Cardiac muscle cell (in vitro differentiated cells and primary cell): Measurements from ENCODE around the gene NOS3. TPM values are rescaled to one million over a fixed set of nuclear protein-coding genes. Genes with fewer than 3 reads are reported as not detected.

Experiments used
- DNase-seq, 2 donors: peaks; one replicate each; pipeline versions ENCODE4 v3.0.0 to v3.0.0-alpha.2; 2010 to 2017; ENCODE audit warnings: low read depth in 1 of 2, low spot score in 1 of 2
- H3K27ac ChIP-seq: fragments of 200-600 bp; sonication (generic); 2 replicates; pipeline ENCODE4 v1.5.1; 2016
- H3K27me3 ChIP-seq: fragments of 200-600 bp; sonication (generic); 2 replicates; pipeline ENCODE4 v1.6.0; 2016; ENCODE audit warnings: control low read depth
- H3K36me3 ChIP-seq: fragments of 200-600 bp; sonication (generic); 2 replicates; pipeline ENCODE4 v1.5.1; 2016; ENCODE audit warnings: control low read depth
- H3K4me1 ChIP-seq: fragments of 200-600 bp; sonication (generic); 2 replicates; pipeline ENCODE4 v1.8.1; 2017; ENCODE audit warnings: low read depth, mild to moderate bottlenecking, mixed run types
- H3K4me3 ChIP-seq: fragments of 200-600 bp; sonication (generic); 2 replicates; pipeline ENCODE4 v1.5.1; 2016; ENCODE audit warnings: mild to moderate bottlenecking
- H3K9me3 ChIP-seq: fragments of 200-600 bp; sonication (generic); 2 replicates; pipeline ENCODE4 v1.5.1; 2017; ENCODE audit warnings: low read depth, mild to moderate bottlenecking, control low read depth
- polyA plus RNA-seq: library from polyadenylated mRNA; unstranded; fragments of >200 nt; fragmentation: Nextera tagmentation; extraction: Ambion mirVana; gene quantifications from 2 replicates; pipeline ENCODE4 v1.2.1, GENCODE V29; 2016
- total RNA-seq: library from RNA; depleted of rRNA; stranded (reverse); fragments of >200 nt; gene quantifications from 2 replicates; pipeline ENCODE4 v1.2.3, GENCODE V29; 2016
- TF ChIP-seq, protein P1 (sequence below): IDR thresholded peaks from 2 replicates; pipeline ENCODE4 v1.5.1; 2012; ENCODE audit warnings: low read depth, mild to moderate bottlenecking, low read length

The NOS3 gene
- total and polyA plus RNA-seq, 2 experiments from 2014 or later = 13.1 to 20.3 TPM

DNA sequence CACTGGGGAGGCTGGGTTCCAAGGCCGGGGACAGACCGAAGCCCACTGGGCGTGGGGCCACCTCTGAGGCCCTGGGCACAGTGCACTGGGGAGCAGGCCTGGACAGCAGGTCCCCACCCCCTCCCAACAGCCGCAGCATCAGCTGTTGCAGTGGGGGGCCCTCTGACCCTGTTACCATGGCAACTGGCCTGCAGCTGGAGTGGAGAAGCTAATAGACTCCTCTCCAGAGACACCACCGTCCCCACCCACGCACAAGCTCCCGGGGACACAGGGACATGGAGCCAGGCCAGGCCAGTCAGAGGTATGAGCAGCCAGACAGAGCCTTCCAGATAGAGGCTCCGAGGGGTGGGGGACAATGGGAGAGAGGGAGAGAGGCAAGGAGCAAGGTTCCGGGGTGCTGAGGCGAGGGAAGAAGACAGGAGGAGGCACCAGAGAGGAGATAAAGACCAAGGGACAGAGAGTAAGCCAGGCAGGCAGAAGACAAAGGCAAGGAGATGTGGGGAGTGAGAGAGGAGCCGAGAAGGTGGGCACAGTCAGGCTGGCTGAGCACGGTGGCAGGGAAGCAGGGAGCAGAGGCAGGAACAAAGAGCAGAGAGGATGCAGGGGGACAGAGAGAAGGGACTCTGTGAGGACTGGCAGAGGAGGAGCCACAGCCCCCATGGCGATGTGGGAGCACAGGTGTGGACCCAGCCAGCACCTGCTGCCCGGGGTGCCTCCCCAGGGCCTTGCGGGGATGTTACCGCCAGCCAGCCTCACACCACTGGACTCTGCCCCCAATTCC is 19.4 kb upstream of the NOS3 start:
- H3K36me3 ChIP-seq = peaks cover 7% of the 10 kb centered on the region
- H3K27ac ChIP-seq = peak overlapping the region; percentile 80
- H3K9me3 ChIP-seq = no peaks in the 10 kb centered on the region
- no peak overlapping the region for H3K4me3 ChIP-seq
- DNase-seq = no peak
- TF ChIP-seq, protein P1, sequence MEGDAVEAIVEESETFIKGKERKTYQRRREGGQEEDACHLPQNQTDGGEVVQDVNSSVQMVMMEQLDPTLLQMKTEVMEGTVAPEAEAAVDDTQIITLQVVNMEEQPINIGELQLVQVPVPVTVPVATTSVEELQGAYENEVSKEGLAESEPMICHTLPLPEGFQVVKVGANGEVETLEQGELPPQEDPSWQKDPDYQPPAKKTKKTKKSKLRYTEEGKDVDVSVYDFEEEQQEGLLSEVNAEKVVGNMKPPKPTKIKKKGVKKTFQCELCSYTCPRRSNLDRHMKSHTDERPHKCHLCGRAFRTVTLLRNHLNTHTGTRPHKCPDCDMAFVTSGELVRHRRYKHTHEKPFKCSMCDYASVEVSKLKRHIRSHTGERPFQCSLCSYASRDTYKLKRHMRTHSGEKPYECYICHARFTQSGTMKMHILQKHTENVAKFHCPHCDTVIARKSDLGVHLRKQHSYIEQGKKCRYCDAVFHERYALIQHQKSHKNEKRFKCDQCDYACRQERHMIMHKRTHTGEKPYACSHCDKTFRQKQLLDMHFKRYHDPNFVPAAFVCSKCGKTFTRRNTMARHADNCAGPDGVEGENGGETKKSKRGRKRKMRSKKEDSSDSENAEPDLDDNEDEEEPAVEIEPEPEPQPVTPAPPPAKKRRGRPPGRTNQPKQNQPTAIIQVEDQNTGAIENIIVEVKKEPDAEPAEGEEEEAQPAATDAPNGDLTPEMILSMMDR = no peak
- peaks cover 79% of the 10 kb centered on the region for H3K4me1 ChIP-seq
- no peaks in the 10 kb centered on the region for H3K27me3 ChIP-seq

DNA sequence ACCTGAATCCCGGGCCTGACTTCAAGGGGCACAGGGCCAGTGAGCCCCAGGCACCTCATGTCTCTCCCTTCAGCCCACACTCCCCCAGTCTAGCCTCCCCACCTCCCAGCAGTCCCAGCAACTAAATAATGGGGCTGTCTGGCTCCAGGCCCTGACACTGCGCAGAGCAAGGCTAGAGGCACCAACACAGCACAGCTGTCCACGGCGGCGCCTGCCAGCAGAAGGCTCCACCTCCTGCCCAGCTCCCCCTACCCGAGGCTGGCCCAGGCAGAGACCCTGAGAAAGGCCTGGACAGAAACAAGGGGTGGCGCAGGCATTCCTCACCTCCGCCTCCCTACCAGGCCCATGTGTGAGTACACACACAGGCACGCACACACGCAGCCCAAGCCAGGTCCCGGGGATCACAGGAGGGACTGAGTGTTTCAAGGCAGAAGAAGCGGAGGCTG is 18.8 kb upstream of the NOS3 start:
- Histone ChIP-seq H3K4me1 (peaks cover 73% of the 10 kb centered on the region), H3K27ac (peak overlapping the region; percentile 80), H3K27me3 (no peaks in the 10 kb centered on the region)

DNA sequence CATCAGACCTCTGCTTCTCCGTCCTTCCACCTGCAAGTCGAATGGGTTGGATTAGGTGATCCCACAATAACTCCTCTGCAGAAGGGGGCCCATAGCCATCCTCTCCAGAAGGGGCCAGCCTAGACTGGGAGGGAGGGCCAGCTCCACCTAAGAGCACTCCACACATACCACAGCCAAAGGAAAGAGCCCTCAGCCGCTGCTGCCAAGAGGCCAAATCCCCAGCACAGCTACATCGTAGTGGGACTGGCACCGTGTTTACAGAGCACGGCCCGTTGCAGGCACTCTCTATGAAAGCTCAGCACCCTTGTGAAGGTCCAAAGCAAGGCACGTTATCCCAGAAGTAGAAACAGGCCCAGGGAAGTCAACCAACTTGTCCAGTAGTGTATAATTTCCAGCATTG is 18.1 kb upstream of the NOS3 start:
- no peak for DNase-seq

More for the DNA sequence above, 18.8 kb upstream of the NOS3 start:
- no peak overlapping the region for H3K4me3 ChIP-seq
- peaks cover 7% of the 10 kb centered on the region for H3K36me3 ChIP-seq
- DNase-seq = peak in 1 of 2 donors; percentile 34
- no peaks in the 10 kb centered on the region for H3K9me3 ChIP-seq
- TF ChIP-seq, protein P1 = no peak

DNA sequence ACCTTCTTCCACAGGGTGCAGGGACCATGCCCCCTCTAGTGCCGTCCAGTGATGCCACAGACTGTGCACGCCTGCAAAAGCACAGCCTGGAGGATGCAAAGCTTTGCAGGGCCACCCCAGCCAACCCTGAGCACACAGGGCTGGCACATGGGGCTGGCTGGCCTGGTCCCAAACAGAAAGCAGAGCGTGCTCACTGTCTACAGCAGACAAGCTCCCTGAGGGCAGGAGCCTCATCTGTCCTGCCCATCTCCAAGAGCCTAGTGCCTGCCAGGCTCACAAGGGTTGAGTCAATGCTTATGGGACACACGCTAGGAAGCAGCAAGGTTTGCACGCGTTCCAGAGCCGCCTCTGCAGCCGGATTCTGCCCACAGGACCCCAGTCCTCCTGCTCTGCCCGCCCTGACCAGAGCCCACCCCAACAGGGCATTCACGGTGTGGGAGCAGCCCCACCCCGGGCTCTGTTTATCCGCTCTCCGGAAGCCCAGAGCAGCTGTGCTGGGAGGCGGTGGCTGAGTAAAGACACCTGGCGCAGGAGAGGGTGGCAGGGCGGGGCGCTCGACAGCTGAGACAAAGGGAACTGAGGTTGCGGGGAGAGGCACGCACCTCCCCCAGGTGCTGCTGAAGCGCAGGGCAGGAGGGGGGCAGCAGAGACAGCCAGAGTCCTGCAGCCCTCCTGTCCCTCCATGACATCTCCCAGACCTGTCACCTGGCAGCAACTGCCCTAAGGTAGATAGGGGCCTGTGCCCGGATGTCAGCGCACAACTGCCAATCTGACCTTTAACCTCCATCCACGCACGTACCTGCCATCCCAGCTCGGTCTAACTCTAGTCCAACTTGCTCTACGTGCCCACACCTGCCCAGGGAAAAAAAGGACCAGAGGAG is 17.0 kb upstream of the NOS3 start:
- no peaks in the 10 kb centered on the region for H3K9me3 ChIP-seq
- peaks cover 57% of the 10 kb centered on the region for H3K4me1 ChIP-seq
- TF ChIP-seq, protein P1 = no peak
- peak overlapping the region; percentile 27 for H3K27ac ChIP-seq
- no peak overlapping the region for H3K4me3 ChIP-seq
- peaks cover 7% of the 10 kb centered on the region for H3K36me3 ChIP-seq
- no peaks in the 10 kb centered on the region for H3K27me3 ChIP-seq
- no peak for DNase-seq

More for the DNA sequence above, 18.1 kb upstream of the NOS3 start:
- Histone ChIP-seq H3K36me3 (peaks cover 7% of the 10 kb centered on the region), H3K9me3 (no peaks in the 10 kb centered on the region), H3K4me1 (peaks cover 66% of the 10 kb centered on the region), H3K27me3 (no peaks in the 10 kb centered on the region), H3K4me3 (no peak overlapping the region), H3K27ac (peak overlapping the region; percentile 80)
- TF ChIP-seq, protein P1 = no peak

DNA sequence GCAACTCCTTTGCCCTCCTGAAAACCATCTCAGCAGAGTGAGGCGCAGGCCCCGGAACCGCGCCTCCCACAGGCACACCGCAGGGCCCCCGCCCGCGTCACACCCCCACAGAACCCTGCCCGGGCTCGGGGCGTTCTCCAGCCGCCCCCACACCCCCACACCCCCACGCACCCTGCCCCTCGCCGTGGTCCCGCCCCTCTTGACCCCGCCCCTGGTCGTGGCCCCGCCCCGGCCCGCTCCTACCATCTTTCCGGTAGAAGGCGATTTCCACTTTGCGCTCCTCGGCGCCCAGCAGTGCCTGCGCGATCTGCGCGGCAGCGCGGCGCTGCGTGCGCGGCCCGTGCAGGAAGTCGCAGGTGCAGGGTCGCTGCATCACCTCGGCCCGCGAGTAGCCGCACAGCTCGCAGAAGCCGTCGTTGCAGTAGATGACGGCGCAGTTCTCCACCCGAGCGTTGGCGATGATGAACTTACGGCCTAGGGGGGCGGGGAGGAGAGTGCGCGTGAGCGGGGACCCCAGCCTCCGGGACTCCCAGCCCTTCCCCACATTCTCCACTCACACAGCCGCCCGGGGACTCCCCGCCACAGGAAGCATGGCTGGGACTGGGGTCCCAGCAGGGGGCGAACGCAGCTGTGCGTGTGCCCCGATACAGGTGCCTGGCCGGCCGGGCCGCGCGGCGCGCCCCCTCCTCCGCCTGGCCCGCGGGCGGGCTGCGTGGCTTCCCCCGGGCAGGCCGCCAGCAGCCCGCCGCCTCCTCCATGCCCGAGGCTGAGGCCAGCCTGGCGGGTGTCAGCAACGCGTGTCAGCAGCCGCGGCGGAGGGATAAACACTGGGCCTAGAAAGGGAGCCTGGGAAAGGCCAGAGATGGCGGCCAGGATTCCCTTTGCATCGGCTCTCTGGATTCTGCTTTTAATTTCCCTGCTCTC is 16.1 kb upstream of the NOS3 start:
- TF ChIP-seq, protein P1 = peak; percentile 18
- Histone ChIP-seq H3K27ac (peak overlapping the region; percentile 95), H3K9me3 (no peaks in the 10 kb centered on the region), H3K4me3 (peak overlapping the region; percentile 25), H3K4me1 (peaks cover 52% of the 10 kb centered on the region), H3K27me3 (no peaks in the 10 kb centered on the region), H3K36me3 (peaks cover 7% of the 10 kb centered on the region)
- peak; percentile 23 to 80 for DNase-seq
